MM.1S (cell line): ENCODE measurements around the gene AHCY.
A peak's percentile ranks its signal among the peaks of the same experiment; 100 is the strongest.

ENCODE experiments used
- DNase-seq: peaks from one replicate; pipeline ENCODE4 v3.0.0-alpha.2; 2015
- H2AFZ ChIP-seq: fragments of 300-600 bp; sonication (generic); 2 replicates; pipeline ENCODE4 v1.6.0; 2016; ENCODE audit warnings: antibody characterized with exemption, low read length
- H3F3A ChIP-seq: fragments of 300-600 bp; sonication (generic); 2 replicates; pipeline ENCODE4 v1.6.1; 2016; ENCODE audit warnings: mild to moderate bottlenecking, antibody characterized with exemption, low read length, moderate library complexity, mixed read lengths; ENCODE audit not compliant: insufficient read depth
- H3K27ac ChIP-seq: fragments of 300-600 bp; sonication (generic); 2 replicates; pipeline ENCODE4 v1.5.1; 2016; ENCODE audit warnings: mild to moderate bottlenecking, low read length
- H3K27me3 ChIP-seq: fragments of 300-600 bp; sonication (generic); replicated peaks from 2 replicates; pipeline ENCODE4 v1.6.0; 2016; ENCODE audit warnings: low read length; ENCODE audit not compliant: insufficient read depth
- H3K36me3 ChIP-seq: fragments of 300-600 bp; sonication (generic); replicated peaks from 2 replicates; pipeline ENCODE4 v1.6.1; 2016; ENCODE audit warnings: mild to moderate bottlenecking, low read length, mixed read lengths; ENCODE audit not compliant: insufficient read depth
- H3K4me1 ChIP-seq: fragments of 300-600 bp; sonication (generic); 2 replicates; pipeline ENCODE4 v1.6.1; 2016; ENCODE audit warnings: low read length, mixed read lengths
- H3K4me2 ChIP-seq: fragments of 300-600 bp; sonication (generic); 2 replicates; pipeline ENCODE4 v1.6.0; 2016; ENCODE audit warnings: low read depth, low read length
- H3K4me3 ChIP-seq: fragments of 300-600 bp; sonication (generic); 2 replicates; pipeline ENCODE4 v1.5.1; 2016; ENCODE audit warnings: low read length, mixed read lengths
- H3K79me2 ChIP-seq: fragments of 300-600 bp; sonication (generic); 2 replicates; pipeline ENCODE4 v1.6.1; 2016; ENCODE audit warnings: mixed run types, low read length, mixed read lengths
- H3K9ac ChIP-seq: fragments of 300-600 bp; sonication (generic); 2 replicates; pipeline ENCODE4 v1.6.1; 2016; ENCODE audit warnings: low read length, mixed read lengths
- H3K9me2 ChIP-seq: fragments of 300-600 bp; sonication (generic); replicated peaks from 2 replicates; pipeline ENCODE4 v1.6.1; 2016; ENCODE audit warnings: mild to moderate bottlenecking, low read length, mixed read lengths; ENCODE audit not compliant: insufficient read depth
- H3K9me3 ChIP-seq: fragments of 300-600 bp; sonication (generic); replicated peaks from 2 replicates; pipeline ENCODE4 v1.6.1; 2016; ENCODE audit warnings: mild to moderate bottlenecking, low read length, mixed read lengths; ENCODE audit not compliant: insufficient read depth
- H4K20me1 ChIP-seq: fragments of 300-600 bp; sonication (generic); 2 replicates; pipeline ENCODE4 v1.6.1; 2016; ENCODE audit warnings: mild to moderate bottlenecking, low read length, moderate library complexity, mixed read lengths; ENCODE audit not compliant: insufficient read depth
- EZH2 ChIP-seq: fragments of 300-600 bp; sonication (generic); optimal IDR thresholded peaks from 2 replicates; pipeline ENCODE3; 2017; ENCODE audit warnings: low read depth, mild to moderate bottlenecking, antibody characterized with exemption, low read length, mixed read lengths
- EZH2phosphoT487 ChIP-seq: fragments of 300-600 bp; sonication (generic); IDR thresholded peaks from 2 replicates; pipeline ENCODE4 v1.6.1; 2018; ENCODE audit warnings: antibody characterized with exemption, low read length
- TF ChIP-seq, protein P1 (sequence below): fragments of 300-600 bp; sonication (generic); IDR thresholded peaks from 2 replicates; pipeline ENCODE4 v1.5.1; 2016; ENCODE audit warnings: antibody characterized with exemption, low read length, mixed read lengths

Gene AHCY

DNA sequence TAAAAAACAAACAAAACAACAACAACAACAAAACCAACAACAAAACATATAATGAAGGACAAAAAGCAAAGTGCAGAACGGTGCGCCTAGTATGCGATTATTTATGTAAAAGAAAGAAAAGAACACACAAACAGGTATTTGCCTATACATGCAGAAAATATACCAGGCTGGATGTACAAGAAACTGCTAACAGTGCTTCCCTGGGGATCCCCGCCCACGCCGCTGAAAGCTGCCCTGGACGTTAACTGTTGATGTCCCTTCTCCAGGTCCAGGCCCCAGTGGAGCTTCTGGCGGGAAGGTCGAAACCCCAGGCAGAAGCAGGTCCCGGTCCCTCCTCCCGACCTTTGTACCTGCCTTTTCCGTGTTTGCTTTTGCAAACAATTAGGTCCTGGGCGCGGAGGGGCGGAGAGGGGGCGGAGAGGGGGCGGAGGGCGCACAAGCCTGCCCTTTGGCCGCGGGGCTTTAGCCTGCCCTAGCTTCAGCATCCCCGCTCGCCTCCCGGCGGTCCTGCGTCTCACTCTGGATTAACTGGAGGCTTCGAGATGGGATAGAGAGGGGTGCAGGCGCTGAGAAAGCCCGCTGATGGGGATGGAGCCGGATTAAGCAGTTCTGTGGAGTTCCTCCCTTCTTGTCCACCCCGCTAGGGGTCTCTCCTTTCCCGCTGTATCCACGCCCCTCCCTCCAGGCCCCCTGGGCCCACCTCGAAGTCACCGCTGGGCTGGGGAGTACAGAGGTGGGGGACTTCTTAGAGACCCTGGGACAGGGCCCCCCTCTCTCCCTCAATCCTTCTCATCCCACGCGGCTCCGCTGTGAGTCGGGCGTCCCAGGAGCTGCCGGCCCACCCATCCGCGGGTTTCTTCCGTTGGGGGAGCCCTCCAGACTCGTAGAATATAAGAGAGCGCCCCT lies 8.2 kb upstream of the AHCY start:
- Histone ChIP-seq H3K36me3 (no peaks in the 10 kb centered on the region), H4K20me1 (no peaks in the 10 kb centered on the region), H2AFZ (peak overlapping the region; percentile 35), H3K4me2 (peak overlapping the region; percentile 60), H3K27me3 (no peaks in the 10 kb centered on the region; the same call in 1 of the 2 replicates), H3K79me2 (no peaks in the 10 kb centered on the region), H3K9ac (peak overlapping the region; percentile 8; the same call in 1 of the 2 replicates), H3K9me3 (no peaks in the 10 kb centered on the region), H3K9me2 (no peaks in the 10 kb centered on the region), H3K4me1 (peaks cover 7% of the 10 kb centered on the region), H3K4me3 (peak overlapping the region; percentile 12; the same call in 1 of the 2 replicates), H3F3A (no peaks in the 10 kb centered on the region), H3K27ac (no peak overlapping the region)
- no peak for DNase-seq
- TF ChIP-seq, protein P1, sequence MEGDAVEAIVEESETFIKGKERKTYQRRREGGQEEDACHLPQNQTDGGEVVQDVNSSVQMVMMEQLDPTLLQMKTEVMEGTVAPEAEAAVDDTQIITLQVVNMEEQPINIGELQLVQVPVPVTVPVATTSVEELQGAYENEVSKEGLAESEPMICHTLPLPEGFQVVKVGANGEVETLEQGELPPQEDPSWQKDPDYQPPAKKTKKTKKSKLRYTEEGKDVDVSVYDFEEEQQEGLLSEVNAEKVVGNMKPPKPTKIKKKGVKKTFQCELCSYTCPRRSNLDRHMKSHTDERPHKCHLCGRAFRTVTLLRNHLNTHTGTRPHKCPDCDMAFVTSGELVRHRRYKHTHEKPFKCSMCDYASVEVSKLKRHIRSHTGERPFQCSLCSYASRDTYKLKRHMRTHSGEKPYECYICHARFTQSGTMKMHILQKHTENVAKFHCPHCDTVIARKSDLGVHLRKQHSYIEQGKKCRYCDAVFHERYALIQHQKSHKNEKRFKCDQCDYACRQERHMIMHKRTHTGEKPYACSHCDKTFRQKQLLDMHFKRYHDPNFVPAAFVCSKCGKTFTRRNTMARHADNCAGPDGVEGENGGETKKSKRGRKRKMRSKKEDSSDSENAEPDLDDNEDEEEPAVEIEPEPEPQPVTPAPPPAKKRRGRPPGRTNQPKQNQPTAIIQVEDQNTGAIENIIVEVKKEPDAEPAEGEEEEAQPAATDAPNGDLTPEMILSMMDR, result no peak
- TF ChIP-seq EZH2, result no peak
- TF ChIP-seq EZH2phosphoT487, result no peak

DNA sequence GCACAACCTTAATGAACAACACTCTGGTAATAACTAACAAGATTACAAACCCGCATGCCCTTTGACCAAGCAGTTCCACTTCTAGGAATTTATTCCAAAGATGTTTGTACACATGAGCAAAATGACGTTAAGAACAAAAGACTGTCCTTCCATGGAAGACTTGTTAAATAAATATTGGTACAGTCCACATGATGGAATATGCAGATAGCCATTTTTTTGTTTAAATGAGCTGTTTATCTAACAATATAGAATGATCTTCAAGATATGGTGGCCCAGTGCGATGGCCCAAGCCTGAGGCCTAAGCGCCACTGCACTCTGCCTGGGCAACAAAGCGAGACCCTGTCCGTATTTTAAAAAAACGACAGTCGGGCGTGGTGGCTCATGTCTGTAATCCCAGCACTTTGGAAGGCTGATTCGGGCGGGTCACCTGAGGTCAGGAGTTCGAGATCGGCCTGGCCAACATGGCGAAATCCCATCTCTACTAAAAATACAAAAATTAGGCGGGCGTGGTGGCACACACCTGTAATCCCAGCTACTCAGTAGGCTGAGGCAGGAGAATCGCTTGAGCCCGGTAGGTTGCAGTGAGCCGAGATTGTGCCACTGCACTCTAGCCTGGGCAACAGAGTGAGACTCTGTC lies 7.4 kb upstream of the AHCY start:
- Histone ChIP-seq H3K9me2 (no peaks in the 10 kb centered on the region), H3K4me2 (no peak overlapping the region), H3F3A (no peaks in the 10 kb centered on the region), H3K27ac (no peak overlapping the region), H4K20me1 (no peaks in the 10 kb centered on the region), H2AFZ (no peak overlapping the region), H3K9ac (no peak overlapping the region), H3K79me2 (no peaks in the 10 kb centered on the region), H3K36me3 (no peaks in the 10 kb centered on the region), H3K9me3 (no peaks in the 10 kb centered on the region), H3K4me1 (peaks cover 7% of the 10 kb centered on the region), H3K27me3 (no peaks in the 10 kb centered on the region; the same call in 1 of the 2 replicates), H3K4me3 (no peak overlapping the region)
- DNase-seq, result no peak
- TF ChIP-seq EZH2, result no peak
- no peak for TF ChIP-seq EZH2phosphoT487
- TF ChIP-seq, protein P1, result no peak

- H3K4me2 ChIP-seq, result no peak overlapping the region
- TF ChIP-seq, protein P1, result no peak
- TF ChIP-seq EZH2phosphoT487, result no peak
- TF ChIP-seq EZH2, result no peak
- H3K79me2 ChIP-seq, result no peaks in the 10 kb centered on the region
- no peaks in the 10 kb centered on the region for H3F3A ChIP-seq
- H3K4me1 ChIP-seq, result peaks cover 7% of the 10 kb centered on the region
- H3K27me3 ChIP-seq, result no peaks in the 10 kb centered on the region; the same call in 1 of the 2 replicates
- H3K9ac ChIP-seq, result no peak overlapping the region
- no peaks in the 10 kb centered on the region for H4K20me1 ChIP-seq
- H3K36me3 ChIP-seq, result no peaks in the 10 kb centered on the region
- no peaks in the 10 kb centered on the region for H3K9me3 ChIP-seq
- no peak for DNase-seq
- no peaks in the 10 kb centered on the region for H3K9me2 ChIP-seq
- no peak overlapping the region for H2AFZ ChIP-seq
- H3K4me3 ChIP-seq, result no peak overlapping the region
- no peak overlapping the region for H3K27ac ChIP-seq
Measured at GRCh38 chr20:34309691-34310090, 6.5 kb upstream of the AHCY start.
